Measurements from ENCODE around the gene PLEKHM1.
A peak's percentile ranks its signal among the peaks of the same experiment; 100 is the strongest.
"Not testable (repeated sequence)": the region's sequence is repeated elsewhere in the genome, so short reads cannot be mapped to it uniquely, and the experiment has no call there.

Gene PLEKHM1

DNA sequence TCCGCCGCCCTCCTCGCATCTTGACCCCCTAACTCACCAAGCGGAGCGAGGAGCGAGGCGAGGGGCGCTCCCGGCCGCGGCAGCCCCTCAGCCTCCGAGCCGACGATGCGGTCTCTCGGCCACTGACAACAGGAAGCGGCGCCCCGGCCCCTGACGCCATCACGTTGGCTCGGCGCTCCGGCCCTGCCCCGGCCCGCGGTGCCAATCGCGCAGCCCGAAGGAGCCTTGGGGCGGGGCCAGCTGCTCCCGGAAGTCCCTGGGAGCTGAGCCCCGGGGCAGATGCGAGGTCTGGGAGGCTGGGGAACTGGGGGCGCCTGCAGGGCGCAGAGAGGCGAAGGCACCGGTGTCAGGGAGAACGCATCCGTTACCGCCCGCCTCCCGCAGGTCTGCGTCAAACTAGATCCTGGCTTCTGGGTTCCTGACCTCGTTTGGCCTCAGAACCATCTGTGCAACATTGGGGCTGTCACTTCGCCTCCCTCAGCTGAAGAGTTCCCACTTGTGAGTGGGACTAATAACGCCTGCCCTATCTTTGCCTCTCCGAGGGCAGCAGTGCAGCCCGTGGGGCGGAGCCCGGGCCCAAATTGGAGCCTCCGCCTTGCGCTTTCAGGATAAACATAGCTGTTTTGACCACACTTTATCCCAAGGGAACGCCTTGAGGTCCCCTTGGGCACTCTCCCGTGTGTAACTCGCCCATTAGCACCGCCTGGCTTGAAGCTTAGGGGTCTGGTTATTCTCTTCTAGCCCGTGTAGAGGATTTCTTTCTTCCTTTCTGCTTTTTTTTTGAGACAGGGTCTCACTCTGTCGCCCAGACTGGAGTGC is at the start of gene PLEKHM1:
Gene PLEKHM1, minus strand, starts transcription at position 107 of the 819 bp plus-strand sequence. CDS start 8,237 bp downstream, outside the sequence.
- peak; percentile 66 for DNase-seq (ENCODE audit: low read depth)

DNA sequence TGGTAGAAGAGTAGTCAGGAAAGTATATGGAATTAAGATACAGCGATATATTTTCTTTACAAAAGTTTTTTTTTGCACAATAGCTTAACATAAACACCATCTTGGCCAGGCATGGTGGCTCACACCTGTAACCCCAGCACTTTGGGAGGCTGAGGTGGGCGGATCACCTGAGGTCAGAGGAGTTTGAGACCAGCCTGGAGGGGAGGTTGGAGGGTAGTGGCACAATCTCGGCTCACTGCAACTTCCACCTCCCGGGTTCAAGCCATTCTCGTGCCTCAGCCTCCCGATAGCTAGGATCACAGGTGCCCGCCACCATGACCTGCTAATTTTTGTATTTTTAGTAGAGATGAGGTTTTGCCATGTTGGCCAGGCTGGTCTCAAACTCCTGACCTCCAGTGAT is 47.6 kb upstream of the PLEKHM1 start:
- not testable (repeated sequence) for DNase-seq (ENCODE audit: low read depth)

DNA sequence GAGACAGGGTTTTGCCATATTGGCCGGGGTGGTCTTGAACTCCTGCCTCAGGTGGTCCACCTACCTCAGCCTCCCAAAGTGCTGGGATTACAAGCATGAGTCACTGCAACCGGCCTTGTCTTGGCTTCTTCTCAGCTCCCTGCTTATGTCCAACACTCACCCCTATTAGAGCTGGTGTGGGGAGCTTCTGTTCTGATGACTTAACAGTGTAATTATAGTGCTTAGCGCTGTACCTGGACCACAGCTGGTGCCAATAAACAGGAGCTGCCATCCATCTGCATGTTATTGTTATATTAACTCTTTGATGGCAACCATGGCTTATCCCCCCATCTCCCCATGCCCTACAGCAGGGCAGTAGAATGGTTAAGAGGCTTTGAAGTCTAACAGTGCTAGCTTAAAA is 15.6 kb upstream of the PLEKHM1 start:
- DNase-seq (ENCODE audit: low read depth): not testable (repeated sequence)

DNA sequence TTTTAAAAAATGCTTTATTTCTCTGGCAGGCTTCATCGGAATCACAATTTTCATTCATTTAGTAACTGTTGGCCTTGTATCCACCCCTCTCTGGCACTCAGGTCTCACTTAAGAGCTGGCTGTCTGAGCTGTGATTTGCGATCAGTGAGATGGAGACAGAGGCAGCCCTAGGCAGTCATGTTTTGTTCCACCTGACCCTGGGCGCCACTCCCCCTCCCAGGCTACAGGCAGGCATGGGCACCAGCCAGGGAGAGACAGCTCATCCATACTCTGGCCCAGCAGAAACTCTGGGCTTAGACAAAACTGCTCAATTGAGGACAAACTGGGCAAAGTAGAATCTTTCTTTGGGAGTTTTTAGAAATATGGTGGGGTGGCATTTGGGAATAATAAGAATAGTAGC is 14.7 kb upstream of the PLEKHM1 start:
- DNase-seq (ENCODE audit: low read depth): not testable (repeated sequence)

DNA sequence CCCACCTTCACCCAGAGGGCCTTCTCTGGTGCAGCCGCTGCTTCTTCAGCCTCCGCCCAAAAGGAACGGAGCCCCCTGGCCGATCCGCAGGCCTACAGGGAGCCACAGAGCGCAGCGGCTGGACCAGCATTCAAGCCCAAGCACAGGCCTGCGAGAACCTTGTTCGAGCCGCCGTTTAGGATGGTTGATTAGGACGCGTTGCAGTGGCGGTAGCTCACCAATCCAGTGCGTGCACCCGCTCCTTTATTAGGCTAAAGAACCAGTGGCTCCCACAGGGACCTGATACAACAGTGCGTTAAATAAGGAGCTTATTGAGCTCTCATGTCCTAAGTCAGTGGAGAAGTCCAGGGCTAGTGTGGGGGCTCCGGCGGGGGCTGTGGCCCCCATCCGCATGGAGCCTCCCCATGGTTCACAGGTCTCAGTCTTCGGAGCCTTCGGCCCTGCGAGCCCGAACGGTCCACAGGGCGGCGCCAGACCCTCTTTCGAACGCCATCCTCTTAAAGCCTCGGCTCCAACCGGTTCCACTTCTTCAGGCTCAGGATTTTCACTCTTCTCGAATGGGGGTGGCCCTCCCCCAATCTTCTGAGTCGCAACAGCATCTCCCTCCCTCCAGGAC is 10.7 kb upstream of the PLEKHM1 start:
- DNase-seq (ENCODE audit: low read depth): not testable (repeated sequence)

DNA sequence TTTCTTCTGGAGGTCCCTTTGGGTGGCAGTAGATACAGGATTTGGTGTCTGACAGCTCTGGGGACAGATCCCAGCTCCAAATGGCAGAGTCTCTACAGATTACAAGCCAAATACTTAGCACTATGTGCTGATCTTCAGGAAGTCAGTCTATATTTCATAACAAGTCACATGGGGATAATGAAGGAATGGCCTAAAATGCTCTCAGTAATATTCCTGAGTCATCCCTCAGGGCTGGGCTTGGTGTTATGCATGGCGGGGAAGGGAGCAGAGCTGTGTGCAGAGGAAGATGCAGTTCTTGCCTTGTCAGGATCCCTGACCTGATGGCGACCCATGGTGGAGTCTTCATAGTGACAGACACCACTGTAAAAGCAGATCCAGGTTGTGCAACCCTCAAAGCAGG is 10.0 kb upstream of the PLEKHM1 start:
- not testable (repeated sequence) for DNase-seq (ENCODE audit: low read depth)

DNA sequence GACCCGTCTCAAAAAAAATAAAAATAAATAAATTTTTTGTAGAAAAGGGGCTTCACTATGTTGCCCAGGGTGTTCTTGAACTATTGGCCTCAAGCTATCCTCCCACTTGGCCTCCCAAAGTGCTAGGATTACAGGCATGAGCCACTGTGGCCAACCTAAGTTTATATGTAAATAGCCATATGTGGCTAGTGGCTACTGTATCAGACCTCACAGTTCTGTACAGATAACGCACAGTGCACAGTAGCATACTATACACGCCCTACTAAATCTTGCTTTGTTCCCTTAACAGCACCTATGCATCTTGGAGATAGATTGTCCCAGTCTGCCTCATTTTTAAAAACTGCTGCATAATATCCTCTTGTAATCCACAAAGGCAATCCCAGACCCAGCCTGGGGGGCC is 8.7 kb upstream of the PLEKHM1 start:
- DNase-seq (ENCODE audit: low read depth): not testable (repeated sequence)

DNA sequence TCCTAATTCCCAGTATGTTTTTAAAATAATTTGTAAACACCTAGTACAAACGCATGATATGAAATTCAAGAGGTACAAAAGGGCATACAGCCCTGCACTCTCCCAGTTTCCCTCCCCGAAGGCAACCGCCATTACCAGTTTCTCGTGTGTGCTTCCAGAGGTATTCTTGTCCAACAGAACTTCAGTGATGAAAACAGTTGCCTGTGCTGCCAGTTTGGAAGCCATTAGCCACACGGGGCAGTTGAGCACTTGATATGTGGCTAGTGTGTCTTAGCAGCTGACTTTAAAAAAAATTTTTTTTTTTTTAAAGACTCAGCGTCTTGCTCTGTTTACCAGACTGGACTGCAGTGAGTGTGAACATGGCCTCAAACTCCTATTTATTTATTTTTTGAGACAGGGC is 7.9 kb upstream of the PLEKHM1 start:
- DNase-seq (ENCODE audit: low read depth): not testable (repeated sequence)

DNA sequence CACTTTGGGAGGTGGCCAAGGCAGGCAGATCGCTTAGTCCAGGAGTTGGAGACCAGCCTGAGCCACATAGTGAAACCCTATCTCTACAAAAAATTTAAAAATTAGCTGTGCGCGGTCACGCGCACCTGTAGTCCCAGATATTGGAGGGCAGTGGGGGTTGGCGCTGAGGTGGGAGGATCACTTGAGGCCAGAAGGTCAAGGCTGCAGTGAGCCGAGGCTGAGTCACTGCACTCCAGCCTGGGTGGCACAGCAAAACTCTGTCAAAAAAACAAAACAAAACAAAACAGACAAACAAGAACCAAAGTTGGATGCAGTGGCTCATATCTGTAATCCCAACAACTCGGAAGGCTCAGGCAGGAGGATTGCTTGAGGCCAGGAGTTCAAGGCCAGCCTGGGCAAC is 6.9 kb upstream of the PLEKHM1 start:
- not testable (repeated sequence) for DNase-seq (ENCODE audit: low read depth)

DNA sequence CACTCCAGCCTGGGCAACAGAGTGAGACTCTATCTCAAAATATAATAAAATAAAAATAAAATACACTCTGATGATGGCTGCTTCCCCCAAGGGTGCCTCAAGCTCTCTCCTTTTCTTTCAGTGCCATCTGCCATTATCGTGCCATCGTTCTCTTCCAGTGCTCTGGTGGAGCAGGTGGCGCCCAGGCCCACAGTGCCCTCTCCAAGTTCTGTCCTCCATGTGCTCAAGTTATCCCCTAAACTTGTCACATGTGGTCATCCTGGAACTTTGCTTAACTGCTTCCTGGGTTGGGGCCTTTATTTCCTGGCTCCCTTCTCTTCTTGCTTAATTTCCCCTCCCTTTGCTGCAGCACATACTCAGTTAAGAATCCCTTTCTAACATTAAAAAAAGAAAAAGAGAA is 6.0 kb upstream of the PLEKHM1 start:
- not testable (repeated sequence) for DNase-seq (ENCODE audit: low read depth)

DNA sequence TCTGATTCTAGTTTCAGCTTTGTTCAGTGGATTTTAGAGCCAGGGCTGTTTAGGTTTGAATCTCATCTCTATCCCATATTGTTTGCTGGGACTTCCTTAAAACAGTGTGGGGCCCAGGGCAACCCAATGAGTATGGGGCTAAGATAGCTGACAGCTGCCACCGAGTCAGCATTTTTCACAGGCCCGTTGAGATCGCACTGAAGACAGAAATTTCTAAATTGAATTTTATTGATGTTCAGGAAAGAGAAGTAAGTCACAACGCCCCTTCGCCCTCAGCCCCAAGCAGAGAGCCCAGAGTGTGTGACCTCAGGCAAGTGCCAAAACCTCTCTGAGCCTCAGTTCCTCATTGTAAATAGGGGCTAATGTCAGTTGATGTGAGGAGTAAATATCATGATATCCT is 4.0 kb upstream of the PLEKHM1 start:
- not testable (repeated sequence) for DNase-seq (ENCODE audit: low read depth)

DNA sequence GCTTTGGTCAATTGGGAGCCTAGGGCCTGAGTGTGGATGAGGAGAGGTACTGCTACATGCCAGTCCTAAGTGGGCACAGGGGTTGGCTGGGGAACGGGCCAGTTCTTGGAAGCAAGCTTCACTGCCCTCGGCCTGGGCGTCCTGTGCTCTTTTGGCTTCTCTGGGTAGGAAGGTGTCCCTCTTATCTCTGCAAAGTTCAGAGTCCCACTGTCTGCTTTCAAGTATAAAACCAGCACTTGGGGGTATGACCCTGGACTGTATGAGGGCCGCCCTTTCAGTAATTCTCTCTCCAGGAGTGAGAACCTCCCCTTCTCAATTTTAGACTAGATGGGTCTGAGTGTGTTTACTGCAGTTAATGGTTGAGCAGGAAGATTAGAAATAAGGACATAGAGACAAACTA is 1.6 kb upstream of the PLEKHM1 start:
- not testable (repeated sequence) for DNase-seq (ENCODE audit: low read depth)

DNA sequence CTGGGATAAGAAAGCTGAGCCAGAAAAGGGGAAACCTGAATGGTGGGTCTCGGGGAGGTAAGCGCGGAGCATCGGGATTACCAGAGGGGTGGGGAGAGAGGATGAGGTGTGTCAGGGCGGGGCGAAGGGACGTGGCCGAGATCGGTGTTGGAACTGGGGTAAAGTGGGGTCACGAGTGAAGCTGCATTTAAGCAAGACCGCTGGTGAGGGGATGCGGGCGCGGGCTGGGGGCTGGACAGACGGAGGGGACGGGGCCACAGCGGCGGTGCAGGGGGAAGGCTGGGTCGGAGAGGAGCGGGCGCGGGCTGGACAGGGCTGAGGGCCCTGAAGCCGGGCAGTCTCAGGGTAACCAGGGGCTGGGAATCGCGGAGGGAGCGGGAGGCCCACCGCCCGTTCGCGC is 323 bp downstream of the PLEKHM1 start:
- DNase-seq (ENCODE audit: low read depth): not testable (repeated sequence)

DNA sequence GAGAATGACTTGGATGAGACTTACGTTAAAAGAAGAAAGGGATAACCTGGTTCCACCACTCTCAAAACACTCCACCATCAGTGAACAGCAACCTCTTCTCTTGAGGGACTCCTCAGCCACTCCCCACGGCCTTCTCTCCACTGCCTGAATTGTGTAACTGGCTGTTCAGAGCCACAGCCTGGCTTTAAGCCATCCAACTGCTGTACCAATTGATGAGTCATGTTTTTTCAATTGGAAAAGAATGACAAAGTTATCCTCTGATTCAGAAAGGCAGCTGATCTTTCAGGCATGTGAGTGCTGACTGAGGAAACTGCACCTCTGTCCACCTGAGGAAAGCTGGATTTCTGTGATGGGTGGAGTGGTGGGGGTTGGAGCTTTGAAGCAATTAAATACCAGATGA is 2.8 kb downstream of the PLEKHM1 start:
- not testable (repeated sequence) for DNase-seq (ENCODE audit: low read depth)

DNA sequence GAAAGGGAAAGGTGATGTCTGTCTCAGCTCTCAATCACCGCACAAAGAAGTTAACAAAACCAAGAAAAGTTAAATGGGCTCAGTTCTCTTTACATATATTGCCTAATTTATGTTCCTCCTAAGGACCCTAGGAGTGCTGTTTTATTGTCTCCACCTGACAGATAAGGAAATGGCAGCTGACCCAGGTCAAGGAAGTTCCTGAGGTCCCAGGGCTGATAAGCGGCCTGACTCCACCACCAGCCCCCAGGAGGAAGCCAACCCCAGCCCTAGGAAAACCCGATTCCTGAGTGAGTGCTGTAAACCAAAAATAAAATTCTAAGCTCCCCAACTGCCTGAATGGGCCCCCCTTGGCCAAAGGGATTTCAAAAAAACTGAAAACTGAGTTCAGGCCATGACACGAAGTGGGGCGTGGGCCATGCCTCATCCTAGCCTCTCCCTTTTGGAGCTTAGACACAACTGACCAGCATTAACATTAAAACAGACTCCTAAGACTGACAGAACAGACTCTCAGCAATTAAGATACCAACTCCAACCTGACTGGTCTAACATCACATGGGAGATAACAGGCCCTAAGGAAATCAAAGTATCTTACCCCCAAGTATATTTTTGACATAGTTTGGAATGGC is 6.8 kb downstream of the PLEKHM1 start:
- DNase-seq (ENCODE audit: low read depth): not testable (repeated sequence)

DNA sequence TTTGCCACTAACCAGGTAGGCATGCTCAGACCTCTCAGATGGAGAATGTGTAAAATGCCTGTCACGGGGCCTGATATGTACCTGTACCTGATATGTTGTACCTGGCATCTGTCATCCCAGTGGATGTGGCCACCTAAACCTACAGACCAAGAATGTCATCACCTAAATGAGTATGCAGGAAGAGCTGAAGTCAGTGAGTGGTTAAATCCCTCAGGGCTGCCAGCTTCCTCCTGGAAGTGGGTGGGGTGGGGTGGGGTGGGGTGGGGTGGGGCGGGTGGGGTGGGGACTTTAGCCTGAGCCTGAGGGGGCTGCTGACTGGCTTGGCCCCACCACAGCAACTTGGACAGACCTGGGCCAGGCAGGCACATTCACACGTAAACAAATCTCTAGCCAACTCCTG is 7.3 kb downstream of the PLEKHM1 start:
- DNase-seq (ENCODE audit: low read depth): not testable (repeated sequence)

DNA sequence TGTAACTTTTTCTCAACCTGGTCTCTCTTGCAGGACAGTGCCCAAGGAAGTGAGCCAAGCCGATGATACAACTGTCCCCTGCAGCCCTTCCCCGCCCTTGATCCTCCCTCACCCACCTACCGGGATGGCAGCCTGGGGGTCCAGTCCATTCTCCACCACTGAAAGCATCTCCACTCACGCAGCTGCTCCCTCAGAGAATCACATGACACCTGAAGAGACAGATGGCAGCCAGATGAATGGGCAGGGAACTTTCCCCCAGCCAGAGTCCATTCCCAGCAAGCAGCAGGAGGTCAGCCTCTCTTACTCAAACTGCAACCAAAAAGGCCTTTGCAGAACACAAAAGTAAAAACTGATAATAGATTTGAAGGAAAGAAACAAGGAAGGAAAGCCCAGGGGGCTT is 8.2 kb downstream of the PLEKHM1 start:
- not testable (repeated sequence) for DNase-seq (ENCODE audit: low read depth)

DNA sequence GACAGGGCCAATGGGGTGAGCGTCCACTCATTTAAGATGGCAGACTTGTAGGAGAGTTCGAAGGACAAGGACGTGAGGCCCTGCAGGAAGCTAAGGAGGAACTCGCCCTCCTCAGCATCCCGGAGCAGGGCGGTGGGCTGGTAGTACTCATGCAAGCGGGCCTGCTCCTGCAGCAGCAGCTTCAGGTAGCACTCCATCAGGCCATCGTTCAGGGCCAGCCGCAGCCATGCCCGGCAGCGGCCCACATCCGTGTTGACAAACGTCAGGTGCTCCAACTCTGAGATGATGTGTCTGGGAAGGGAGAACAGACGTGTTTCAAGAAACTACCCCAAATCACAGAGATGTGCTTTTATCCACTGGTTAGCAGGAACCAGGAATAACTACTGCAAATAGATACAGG is 15.1 kb downstream of the PLEKHM1 start:
- DNase-seq (ENCODE audit: low read depth): not testable (repeated sequence)

DNA sequence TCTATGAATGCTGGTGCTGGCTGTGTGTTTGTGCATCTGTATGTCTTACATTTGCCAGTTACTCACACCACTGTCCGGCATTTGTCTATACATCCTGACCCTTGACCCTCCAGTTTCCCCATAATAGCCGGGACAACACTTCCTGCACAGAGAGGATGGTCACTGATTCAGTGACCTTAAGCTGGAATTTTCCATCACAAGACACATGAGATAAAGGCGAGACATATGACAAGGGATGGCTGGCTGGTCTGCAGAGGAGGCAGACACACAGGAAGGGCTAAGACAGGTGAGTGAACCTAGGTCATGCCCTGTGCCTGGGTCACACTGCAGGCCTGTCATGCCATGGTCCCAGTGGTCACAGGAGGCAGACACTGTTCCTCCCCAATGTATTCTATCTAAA is 18.3 kb downstream of the PLEKHM1 start:
- not testable (repeated sequence) for DNase-seq (ENCODE audit: low read depth)

DNA sequence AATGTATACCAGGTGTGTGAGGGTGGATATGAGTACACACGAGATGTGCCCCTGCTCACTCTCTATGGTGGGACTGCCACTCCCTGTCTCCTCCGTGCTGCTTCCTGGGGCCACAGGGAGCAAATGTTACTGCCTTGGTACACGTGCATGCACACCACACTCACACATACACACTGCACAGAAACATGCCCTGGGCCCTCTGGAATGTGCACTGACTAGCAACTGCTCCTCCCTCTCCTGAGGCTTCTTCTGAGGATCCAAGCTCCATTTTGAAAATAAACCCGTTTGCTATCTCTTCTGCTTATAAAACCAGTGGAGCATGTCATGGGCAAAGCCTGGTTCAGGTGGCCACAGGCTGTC is 21.3 kb downstream of the PLEKHM1 start:
- not testable (repeated sequence) for DNase-seq (ENCODE audit: low read depth)

DNA sequence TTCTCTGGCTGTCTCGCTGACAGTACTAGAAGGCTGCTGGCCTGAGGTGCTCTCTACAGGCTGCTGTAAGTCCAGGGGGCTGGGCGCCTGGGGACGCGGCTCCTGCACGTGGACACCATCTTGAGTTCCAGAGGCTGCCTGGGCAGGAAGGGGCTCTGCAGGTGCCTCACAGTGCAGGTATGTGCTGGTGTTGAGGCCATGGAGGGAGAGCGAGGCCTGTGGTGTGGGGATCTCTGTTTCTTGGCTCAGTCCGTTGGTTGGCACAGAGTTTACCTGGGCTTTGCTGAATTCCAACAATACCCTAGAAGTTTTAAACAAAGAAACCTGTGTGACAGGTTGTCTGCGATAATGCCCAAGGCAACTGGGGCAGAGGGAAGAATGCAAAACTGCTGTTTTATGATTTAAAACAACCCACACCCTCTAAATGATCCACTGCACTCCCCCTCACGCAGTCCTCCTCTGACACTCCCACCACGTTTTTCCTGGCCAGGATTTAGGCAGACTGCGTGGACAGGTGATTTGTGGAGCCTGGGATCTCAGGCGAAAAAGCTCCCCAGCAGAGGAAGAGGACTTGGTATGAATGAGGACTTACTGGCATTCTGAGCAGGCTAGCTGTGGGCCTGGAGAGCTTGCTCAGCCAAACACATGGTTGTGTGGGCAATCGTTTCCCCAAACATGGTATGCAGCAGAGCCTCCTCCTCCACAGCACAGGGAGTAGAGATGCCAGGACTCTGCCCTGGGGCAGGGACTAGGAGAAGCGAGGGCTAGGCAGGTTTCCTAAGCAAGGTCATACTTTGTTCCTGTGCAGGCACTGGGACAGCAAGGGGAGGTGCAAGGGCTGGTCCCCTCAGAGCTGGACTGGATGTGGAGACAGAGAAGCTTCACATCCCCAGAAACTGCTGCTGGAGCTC is 22.0 kb downstream of the PLEKHM1 start:
- not testable (repeated sequence) for DNase-seq (ENCODE audit: low read depth)
